HepG2 (cell line): ENCODE measurements around the gene TOMM40L. TPM values are rescaled to one million over a fixed set of nuclear protein-coding genes. Genes with fewer than 3 reads are reported as not detected.
A peak's percentile ranks its signal among the peaks of the same experiment; 100 is the strongest.

Experiments
- BCL6 ChIP-seq: IDR thresholded peaks from 2 replicates; pipeline ENCODE4 v1.6.1; 2016; ENCODE audit warnings: missing genetic modification reagents, missing compliant biosample characterization
- DZIP1 ChIP-seq: sonication (generic); formaldehyde crosslinking; IDR thresholded peaks from 2 replicates; pipeline ENCODE4 v1.5.0; 2020; ENCODE audit warnings: mild to moderate bottlenecking, missing genetic modification reagents
- PHF20 ChIP-seq: sonication (generic); formaldehyde crosslinking; IDR thresholded peaks from 2 replicates; pipeline ENCODE4 v1.5.0; 2020; ENCODE audit warnings: mild to moderate bottlenecking, missing genetic modification reagents
- PRPF4 ChIP-seq: fragments of 200-400 bp; formaldehyde crosslinking; IDR thresholded peaks from 2 replicates; pipeline ENCODE4 v1.6.1; 2016; ENCODE audit warnings: low read length, low read depth; ENCODE audit not compliant: poor library complexity, severe bottlenecking
- RFXANK ChIP-seq: IDR thresholded peaks from 2 replicates; pipeline ENCODE4 v1.6.1; 2016
- SALL1 ChIP-seq: sonication (generic); formaldehyde crosslinking; IDR thresholded peaks from 2 replicates; pipeline ENCODE4 v1.8.0; 2022; ENCODE audit warnings: mild to moderate bottlenecking, missing genetic modification reagents
- SOX13 ChIP-seq, 3 experiments: fragments of 450-650 bp in 1 of 3; sonication (generic) in 1 of 3; formaldehyde crosslinking in 1 of 3; IDR thresholded peaks in 2 of 3; conservative IDR thresholded peaks in 1 of 3; 2 replicates each; pipeline versions ENCODE4 v1.5.0 to v1.6.1; 2016 to 2020; ENCODE audit warnings: antibody characterized with exemption in 1 of 3, mild to moderate bottlenecking in 1 of 3, missing compliant biosample characterization in 1 of 3, missing genetic modification reagents in 1 of 3, moderate library complexity in 1 of 3
- SP4 ChIP-seq: sonication (generic); formaldehyde crosslinking; IDR thresholded peaks from 2 replicates; pipeline ENCODE4 v1.8.1; 2023; ENCODE audit warnings: mild to moderate bottlenecking, missing genetic modification reagents
- TBL1XR1 ChIP-seq: fragments of 150-350 bp; IDR thresholded peaks from 2 replicates; pipeline ENCODE4 v1.6.1; 2014; ENCODE audit warnings: borderline replicate concordance, low read length; ENCODE audit not compliant: partially characterized antibody
- THAP11 ChIP-seq: IDR thresholded peaks from 2 replicates; pipeline ENCODE4 v1.6.1; 2016; ENCODE audit warnings: missing biosample characterization, missing genetic modification reagents
- XBP1 ChIP-seq: sonication (generic); formaldehyde crosslinking; IDR thresholded peaks from 2 replicates; pipeline ENCODE4 v1.5.0; 2020; ENCODE audit warnings: missing genetic modification reagents
- ZFP41 ChIP-seq: sonication (generic); formaldehyde crosslinking; IDR thresholded peaks from 2 replicates; pipeline ENCODE4 v1.4.0; 2020; ENCODE audit warnings: mild to moderate bottlenecking, missing genetic modification reagents, borderline replicate concordance
- ZNF367 ChIP-seq: sonication (generic); formaldehyde crosslinking; IDR thresholded peaks from 2 replicates; pipeline ENCODE4 v1.4.0; 2020; ENCODE audit warnings: missing genetic modification reagents, borderline replicate concordance
- ZNF460 ChIP-seq: sonication (generic); formaldehyde crosslinking; IDR thresholded peaks from 2 replicates; pipeline ENCODE4 v1.5.1; 2020; ENCODE audit warnings: missing genetic modification reagents, mild to moderate bottlenecking, borderline replicate concordance
- ZNF562 ChIP-seq: sonication (generic); formaldehyde crosslinking; IDR thresholded peaks from 2 replicates; pipeline ENCODE4 v1.8.0; 2022; ENCODE audit warnings: missing genetic modification reagents, borderline replicate concordance
- polyA plus RNA-seq, 8 experiments: library from polyadenylated mRNA; depleted of rRNA in 3 of 8; stranded (reverse) in 7 of 8; unstranded in 1 of 8; fragments of >200 nt; fragmentation: Illumina TruSeq in 4 of 8; extraction: Trizol in 4 of 8; gene quantifications; 2 replicates each; pipeline versions ENCODE4 v1.2.1 to v1.2.3, GENCODE V29; 2011 to 2016; ENCODE audit warnings: low read depth in 4 of 8, missing spikeins in 1 of 8, mixed read lengths in 1 of 8; ENCODE audit not compliant: insufficient read depth in 1 of 8
- total RNA-seq, 5 experiments: library from RNA; depleted of rRNA; stranded (reverse); fragments of >200 nt; fragmentation: Illumina TruSeq; extraction: Trizol; gene quantifications; 2 replicates each; pipeline ENCODE4 v1.2.3, GENCODE V29; 2016; ENCODE audit warnings: low read depth in 1 of 5
- TF ChIP-seq, protein P1 (sequence below): sonication (generic); formaldehyde crosslinking; IDR thresholded peaks from 2 replicates; pipeline ENCODE4 v1.8.1; 2023; ENCODE audit warnings: mild to moderate bottlenecking, missing genetic modification reagents
- TF ChIP-seq, protein P2 (sequence below): sonication (generic); formaldehyde crosslinking; IDR thresholded peaks from 2 replicates; pipeline ENCODE4 v1.9.0; 2021; ENCODE audit warnings: missing genetic modification reagents, borderline replicate concordance
- TF ChIP-seq, protein P3 (sequence below): sonication (generic); formaldehyde crosslinking; IDR thresholded peaks from 2 replicates; pipeline ENCODE4 v1.8.0; 2022; ENCODE audit warnings: mild to moderate bottlenecking, missing genetic modification reagents; ENCODE audit not compliant: insufficient replicate concordance

Gene TOMM40L
- total and polyA plus RNA-seq, 2 of the 13 experiments (the other 11 are each of a cell fraction or from before 2014, with no cell fraction given): 14.1 to 26.2 TPM

DNA sequence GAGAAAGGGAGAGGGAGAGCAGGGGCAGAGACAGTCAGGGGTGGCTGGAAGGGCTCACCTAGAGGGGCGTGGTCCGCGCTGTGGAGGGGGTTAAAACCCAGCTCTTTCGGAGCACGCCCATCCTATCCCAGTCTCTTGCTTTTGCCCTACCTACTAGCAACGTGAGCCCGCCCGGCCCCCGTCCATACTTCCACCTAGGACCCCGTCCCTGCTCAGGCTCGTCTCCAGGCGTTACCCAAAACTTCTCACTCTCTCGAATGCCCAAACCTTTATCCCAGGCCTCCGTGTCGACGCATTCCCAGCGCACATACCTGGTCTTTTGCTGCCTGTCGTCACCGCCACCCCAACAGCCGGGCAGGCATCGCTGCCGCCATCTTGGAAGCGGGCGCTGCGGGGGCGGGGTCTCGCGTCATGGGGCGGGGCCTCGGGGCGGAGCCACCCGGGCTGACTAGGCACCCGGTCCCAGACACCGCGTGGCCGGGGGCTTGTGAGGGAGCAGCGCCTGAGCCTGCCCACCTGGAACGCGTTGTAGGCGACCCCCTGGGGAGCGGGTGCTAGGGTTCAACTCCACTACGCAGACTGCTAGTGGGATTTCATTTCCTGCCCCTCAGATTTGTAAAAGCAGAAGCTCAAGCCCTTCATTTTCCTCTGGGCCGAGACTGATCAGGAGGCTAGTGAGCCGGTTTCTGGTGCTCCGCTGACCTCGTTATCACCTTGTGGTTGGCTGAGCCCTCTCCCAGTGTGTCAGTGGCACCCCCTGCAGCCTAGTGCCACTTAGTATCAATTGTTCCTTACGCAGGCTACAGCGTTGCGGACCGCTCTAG lies 48.5 kb upstream of the TOMM40L start, which contains the start of gene B4GALT3 (continued):
- TF ChIP-seq, protein P1, sequence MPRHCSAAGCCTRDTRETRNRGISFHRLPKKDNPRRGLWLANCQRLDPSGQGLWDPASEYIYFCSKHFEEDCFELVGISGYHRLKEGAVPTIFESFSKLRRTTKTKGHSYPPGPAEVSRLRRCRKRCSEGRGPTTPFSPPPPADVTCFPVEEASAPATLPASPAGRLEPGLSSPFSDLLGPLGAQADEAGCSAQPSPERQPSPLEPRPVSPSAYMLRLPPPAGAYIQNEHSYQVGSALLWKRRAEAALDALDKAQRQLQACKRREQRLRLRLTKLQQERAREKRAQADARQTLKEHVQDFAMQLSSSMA: peak; percentile 89
- TF ChIP-seq ZFP41 (no peak), ZNF460 (CRISPR knock-in tag) (no peak), SOX13 (IDR thresholded peaks at IDR 0.05) (peak; percentile 12; the same call in 1 of the 2 replicates), SOX13 (CRISPR knock-in tag; conservative IDR thresholded peaks at IDR 0.05 in 1 of 2, IDR thresholded peaks at IDR 0.05 in 1 of 2) (peak in 1 of 2 experiments; percentile 35; a peak in 2 of 4 replicates), SP4 (CRISPR knock-in tag) (peak; percentile 95), TBL1XR1 (no peak), DZIP1 (no peak), THAP11 (CRISPR knock-in tag) (peak; percentile 74; the same call in 1 of the 2 replicates), ZNF367 (CRISPR knock-in tag) (0 out of 2 replicates have a peak, but pooled peaks have one; percentile 63), BCL6 (CRISPR knock-in tag) (peak; percentile 1; the same call in 1 of the 2 replicates), SALL1 (CRISPR knock-in tag) (peak; percentile 75), PHF20 (peak; percentile 73), XBP1 (no peak), ZNF562 (CRISPR knock-in tag) (no peak), RFXANK (peak; percentile 81), PRPF4 (no peak)
- TF ChIP-seq, protein P2, sequence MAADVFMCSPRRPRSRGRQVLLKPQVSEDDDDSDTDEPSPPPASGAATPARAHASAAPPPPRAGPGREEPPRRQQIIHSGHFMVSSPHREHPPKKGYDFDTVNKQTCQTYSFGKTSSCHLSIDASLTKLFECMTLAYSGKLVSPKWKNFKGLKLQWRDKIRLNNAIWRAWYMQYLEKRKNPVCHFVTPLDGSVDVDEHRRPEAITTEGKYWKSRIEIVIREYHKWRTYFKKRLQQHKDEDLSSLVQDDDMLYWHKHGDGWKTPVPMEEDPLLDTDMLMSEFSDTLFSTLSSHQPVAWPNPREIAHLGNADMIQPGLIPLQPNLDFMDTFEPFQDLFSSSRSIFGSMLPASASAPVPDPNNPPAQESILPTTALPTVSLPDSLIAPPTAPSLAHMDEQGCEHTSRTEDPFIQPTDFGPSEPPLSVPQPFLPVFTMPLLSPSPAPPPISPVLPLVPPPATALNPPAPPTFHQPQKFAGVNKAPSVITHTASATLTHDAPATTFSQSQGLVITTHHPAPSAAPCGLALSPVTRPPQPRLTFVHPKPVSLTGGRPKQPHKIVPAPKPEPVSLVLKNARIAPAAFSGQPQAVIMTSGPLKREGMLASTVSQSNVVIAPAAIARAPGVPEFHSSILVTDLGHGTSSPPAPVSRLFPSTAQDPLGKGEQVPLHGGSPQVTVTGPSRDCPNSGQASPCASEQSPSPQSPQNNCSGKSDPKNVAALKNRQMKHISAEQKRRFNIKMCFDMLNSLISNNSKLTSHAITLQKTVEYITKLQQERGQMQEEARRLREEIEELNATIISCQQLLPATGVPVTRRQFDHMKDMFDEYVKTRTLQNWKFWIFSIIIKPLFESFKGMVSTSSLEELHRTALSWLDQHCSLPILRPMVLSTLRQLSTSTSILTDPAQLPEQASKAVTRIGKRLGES (CRISPR knock-in tag): no peak; the same call in 1 of the 2 replicates
- TF ChIP-seq, protein P3, sequence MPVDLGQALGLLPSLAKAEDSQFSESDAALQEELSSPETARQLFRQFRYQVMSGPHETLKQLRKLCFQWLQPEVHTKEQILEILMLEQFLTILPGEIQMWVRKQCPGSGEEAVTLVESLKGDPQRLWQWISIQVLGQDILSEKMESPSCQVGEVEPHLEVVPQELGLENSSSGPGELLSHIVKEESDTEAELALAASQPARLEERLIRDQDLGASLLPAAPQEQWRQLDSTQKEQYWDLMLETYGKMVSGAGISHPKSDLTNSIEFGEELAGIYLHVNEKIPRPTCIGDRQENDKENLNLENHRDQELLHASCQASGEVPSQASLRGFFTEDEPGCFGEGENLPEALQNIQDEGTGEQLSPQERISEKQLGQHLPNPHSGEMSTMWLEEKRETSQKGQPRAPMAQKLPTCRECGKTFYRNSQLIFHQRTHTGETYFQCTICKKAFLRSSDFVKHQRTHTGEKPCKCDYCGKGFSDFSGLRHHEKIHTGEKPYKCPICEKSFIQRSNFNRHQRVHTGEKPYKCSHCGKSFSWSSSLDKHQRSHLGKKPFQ: no peak
